ENCODE data around the gene SLC35F1. TPM values are rescaled to one million over a fixed set of nuclear protein-coding genes. Genes with fewer than 3 reads are reported as not detected.

The SLC35F1 gene
- total RNA-seq, 1 experiment from 2014 or later = 4.3 TPM

DNA sequence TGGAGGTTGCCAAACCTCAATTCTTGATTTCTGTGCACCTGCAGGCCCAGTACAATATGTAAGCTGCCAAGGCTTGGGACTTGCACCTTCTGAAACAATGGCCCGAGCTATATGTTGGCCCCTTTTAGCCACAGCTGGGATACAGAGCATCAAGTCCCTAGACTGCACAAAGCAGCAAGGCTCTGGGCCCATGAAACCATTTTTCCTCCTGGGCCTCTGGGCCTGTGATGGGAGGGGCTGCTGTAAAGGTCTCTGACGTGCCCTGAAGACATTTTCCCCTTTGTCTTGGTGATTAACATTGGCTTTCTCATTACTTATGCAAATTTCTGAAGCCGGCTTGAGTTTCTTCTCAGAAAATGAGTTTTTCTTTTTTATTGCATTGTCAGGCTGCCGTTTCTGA lies 40.5 kb upstream of the SLC35F1 start:
- H2BK120ac ChIP-seq (ENCODE audit: low read depth, low read length, poor library complexity, severe bottlenecking) = no peak overlapping the region
- Mint-ChIP-seq H3K27ac (no peak overlapping the region), H3K36me3 (ENCODE audit: insufficient read depth in 1 of 3, low read depth in 3 of 3) (peaks cover 11 to 26% (median 16%) of the 10 kb centered on the region in 3 experiments), H3K4me1 (no peaks in the 10 kb centered on the region), H3K27me3 (ENCODE audit: low read depth) (peaks cover 1% of the 10 kb centered on the region; the same call in 1 of the 2 replicates), H3K4me3 (no peak overlapping the region), H3K9me3 (peaks cover 28 to 33% of the 10 kb centered on the region in 2 experiments)
- peaks cover 9% of the 10 kb centered on the region for H3K9me3 ChIP-seq (ENCODE audit: control insufficient read depth, low read depth, low read length)
- no peaks in the 10 kb centered on the region for H3K27me3 ChIP-seq (ENCODE audit: insufficient read depth, low read length)
- H4K91ac ChIP-seq (ENCODE audit: insufficient read length, low read depth, low read length) = no peak overlapping the region
- H2AFZ ChIP-seq (ENCODE audit: low read length) = no peak overlapping the region
- TF ChIP-seq CTCF (conservative IDR thresholded peaks at IDR 0.05) = no peak
- H2BK15ac ChIP-seq (ENCODE audit: low read depth, low read length) = no peak overlapping the region
- no peaks in the 10 kb centered on the region for H3K79me1 ChIP-seq (ENCODE audit: insufficient read depth, low read depth, low read length, poor library complexity, severe bottlenecking)
- no CpG with 5 or more reads among the region's 4 CpGs for WGBS (ENCODE audit: extremely low coverage, insufficient read length, low lambda C conversion rate)
- no peak overlapping the region for H3K4me2 ChIP-seq (ENCODE audit: insufficient read depth, insufficient read length, low read length)
- no peak overlapping the region for H3K14ac ChIP-seq (ENCODE audit: insufficient read depth, low read length)
- H4K20me1 ChIP-seq (ENCODE audit: control insufficient read depth, insufficient read depth, insufficient read length) = no peaks in the 10 kb centered on the region
- H3K4me1 ChIP-seq (ENCODE audit: insufficient read depth, low read length) = no peaks in the 10 kb centered on the region
- no peak overlapping the region for H3K23ac ChIP-seq (ENCODE audit: insufficient read length, low read depth, low read length)
- H3K79me2 ChIP-seq (ENCODE audit: insufficient read depth, low read length) = no peaks in the 10 kb centered on the region
- no peak for DNase-seq
- no peak overlapping the region for H3K18ac ChIP-seq (ENCODE audit: insufficient read length, low read depth, low read length)
- H3K56ac ChIP-seq (ENCODE audit: insufficient read length, low read depth, low read length) = no peak overlapping the region
- no peak overlapping the region for H3K9ac ChIP-seq (ENCODE audit: extremely low read depth, insufficient read length, low read length)
- H3K23me2 ChIP-seq (ENCODE audit: insufficient read length, low read depth, low read length, poor library complexity, severe bottlenecking) = no peaks in the 10 kb centered on the region
- no peak overlapping the region for H3T11ph ChIP-seq (ENCODE audit: low read length)
- no peak overlapping the region for H4K5ac ChIP-seq (ENCODE audit: insufficient read length, low read depth, low read length)
- H3K4ac ChIP-seq (ENCODE audit: low read depth, low read length) = no peak overlapping the region
- H2BK20ac ChIP-seq (ENCODE audit: low read depth, low read length, poor library complexity, severe bottlenecking) = no peak overlapping the region
- no peak overlapping the region for H2BK5ac ChIP-seq (ENCODE audit: insufficient read length, low read length)
- H2BK12ac ChIP-seq (ENCODE audit: insufficient read length, low read depth, low read length) = no peak overlapping the region
- no peak overlapping the region for H2AK5ac ChIP-seq (ENCODE audit: insufficient read length, low read length)
- no peak overlapping the region for H3K27ac ChIP-seq (ENCODE audit: insufficient read length, low read depth, low read length)
- no peak overlapping the region for H4K8ac ChIP-seq (replicated peaks; ENCODE audit: insufficient read length, low read depth, low read length)
